ENCODE data around the gene STK32B. TPM values are rescaled to one million over a fixed set of nuclear protein-coding genes. Genes with fewer than 3 reads are reported as not detected.
A peak's percentile ranks its signal among the peaks of the same experiment; 100 is the strongest.
"Not testable (repeated sequence)": the region's sequence is repeated elsewhere in the genome, so short reads cannot be mapped to it uniquely, and the experiment has no call there.

Gene STK32B
- total RNA-seq, 2 donors from 2014 or later = not detected

- H3K4me3 Mint-ChIP-seq = no peak overlapping the region
- H3K27me3 Mint-ChIP-seq = peaks cover 19% of the 10 kb centered on the region
- H3K9me3 Mint-ChIP-seq = no peaks in the 10 kb centered on the region
- no peaks in the 10 kb centered on the region for H3K36me3 Mint-ChIP-seq (ENCODE audit: low read depth)
- no peaks in the 10 kb centered on the region for H3K4me1 Mint-ChIP-seq
- ATAC-seq (replicated peaks) = no peak
- no peak overlapping the region for H3K27ac Mint-ChIP-seq
Measured at GRCh38 chr4:5039800-5040199, 11.5 kb upstream of the STK32B start.

DNA sequence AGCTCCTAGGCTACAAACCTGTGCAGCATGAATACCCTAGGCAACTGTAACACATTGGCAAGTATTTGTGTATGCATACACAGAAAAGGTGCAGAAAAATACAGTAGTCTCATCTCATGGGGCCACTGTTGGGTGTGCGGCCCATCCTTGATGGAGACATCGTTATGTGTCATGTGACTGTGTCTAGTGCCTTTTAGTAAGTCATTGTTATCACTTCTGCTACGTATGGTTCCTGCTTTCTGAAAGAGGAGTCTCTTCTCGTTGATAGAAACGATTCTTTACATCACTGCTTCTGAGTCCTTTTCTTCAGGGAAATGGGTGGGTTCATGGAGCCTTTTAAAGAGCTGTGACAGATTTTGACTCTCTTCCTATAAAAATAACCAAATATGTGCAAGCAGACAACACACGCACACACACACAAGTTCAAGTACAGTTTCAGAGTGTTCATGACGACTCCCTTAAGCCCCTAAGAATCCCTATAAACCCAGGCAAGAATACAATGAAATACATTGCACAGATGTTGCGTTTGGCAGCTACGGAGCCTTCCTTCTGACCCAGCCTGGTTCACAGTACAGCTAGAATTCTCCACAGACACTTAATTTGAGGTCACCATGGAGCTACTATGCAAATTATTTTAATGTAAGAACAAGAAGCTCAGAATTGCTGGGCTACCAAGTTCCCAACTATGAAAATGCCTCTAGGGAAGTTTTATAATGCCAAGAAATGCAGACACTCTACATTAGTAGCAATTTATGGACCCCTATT, 10.2 kb upstream of the STK32B start:
- Mint-ChIP-seq H3K9me3 (no peaks in the 10 kb centered on the region), H3K36me3 (ENCODE audit: low read depth) (no peaks in the 10 kb centered on the region), H3K27ac (no peak overlapping the region), H3K4me1 (no peaks in the 10 kb centered on the region), H3K27me3 (peaks cover 27% of the 10 kb centered on the region), H3K4me3 (no peak overlapping the region)
- no peak for ATAC-seq (replicated peaks)

GRCh38 chr4:5041699-5042098, 9.6 kb upstream of the STK32B start:
- Mint-ChIP-seq H3K4me3 (no peak overlapping the region), H3K9me3 (no peaks in the 10 kb centered on the region), H3K27ac (no peak overlapping the region), H3K4me1 (no peaks in the 10 kb centered on the region), H3K36me3 (ENCODE audit: low read depth) (no peaks in the 10 kb centered on the region), H3K27me3 (peaks cover 32% of the 10 kb centered on the region)
- ATAC-seq (replicated peaks) = no peak

GRCh38 chr4:5043579-5043978, 7.7 kb upstream of the STK32B start:
- H3K36me3 Mint-ChIP-seq (ENCODE audit: low read depth) = no peaks in the 10 kb centered on the region
- no peak overlapping the region for H3K4me3 Mint-ChIP-seq
- no peaks in the 10 kb centered on the region for H3K4me1 Mint-ChIP-seq
- ATAC-seq (replicated peaks) = no peak
- H3K27ac Mint-ChIP-seq = no peak overlapping the region
- H3K9me3 Mint-ChIP-seq = no peaks in the 10 kb centered on the region
- H3K27me3 Mint-ChIP-seq = peaks cover 38% of the 10 kb centered on the region

GRCh38 chr4:5044341-5044740, 6.9 kb upstream of the STK32B start:
- Mint-ChIP-seq H3K36me3 (ENCODE audit: low read depth) (no peaks in the 10 kb centered on the region), H3K27me3 (peaks cover 42% of the 10 kb centered on the region), H3K9me3 (no peaks in the 10 kb centered on the region), H3K4me1 (no peaks in the 10 kb centered on the region), H3K4me3 (no peak overlapping the region), H3K27ac (no peak overlapping the region)
- no peak for ATAC-seq (replicated peaks)

DNA sequence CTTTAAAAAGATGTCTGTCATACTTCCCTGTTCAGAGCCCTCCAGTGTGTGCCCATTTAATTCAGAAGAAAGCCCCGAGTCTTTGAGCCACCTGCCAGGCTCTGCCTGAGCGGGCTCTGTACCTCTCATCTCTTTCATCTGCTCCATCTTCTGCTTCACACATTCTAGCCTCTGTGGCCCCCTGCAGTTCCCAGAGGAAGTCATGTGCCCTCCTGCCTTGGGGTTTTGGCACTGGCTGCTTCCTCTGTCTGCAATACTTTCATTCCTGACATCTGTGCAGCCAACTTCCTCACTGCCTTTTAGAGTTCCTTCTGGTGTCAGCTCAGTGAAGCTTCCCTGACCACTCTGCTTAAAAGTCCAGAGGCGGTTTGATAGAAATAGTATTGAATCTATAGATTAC, 6.2 kb upstream of the STK32B start:
- Mint-ChIP-seq H3K36me3 (ENCODE audit: low read depth) (no peaks in the 10 kb centered on the region), H3K27me3 (peaks cover 40% of the 10 kb centered on the region), H3K27ac (no peak overlapping the region), H3K4me1 (no peaks in the 10 kb centered on the region), H3K4me3 (no peak overlapping the region), H3K9me3 (no peaks in the 10 kb centered on the region)
- ATAC-seq (replicated peaks) = no peak

GRCh38 chr4:5048721-5049120, 2.6 kb upstream of the STK32B start:
- Mint-ChIP-seq H3K27me3 (peaks cover 58% of the 10 kb centered on the region), H3K36me3 (ENCODE audit: low read depth) (no peaks in the 10 kb centered on the region), H3K4me3 (no peak overlapping the region), H3K27ac (no peak overlapping the region), H3K9me3 (no peaks in the 10 kb centered on the region), H3K4me1 (peaks cover 5% of the 10 kb centered on the region)
- no peak for ATAC-seq (replicated peaks)

- Mint-ChIP-seq H3K27ac (no peak overlapping the region), H3K27me3 (peaks cover 56% of the 10 kb centered on the region), H3K36me3 (ENCODE audit: low read depth) (no peaks in the 10 kb centered on the region), H3K4me3 (peak overlapping the region; percentile 69), H3K9me3 (no peaks in the 10 kb centered on the region), H3K4me1 (peaks cover 5% of the 10 kb centered on the region)
- ATAC-seq (replicated peaks) = peak; percentile 40
Measured at GRCh38 chr4:5050520-5051277, 581 bp upstream of the STK32B start.

DNA sequence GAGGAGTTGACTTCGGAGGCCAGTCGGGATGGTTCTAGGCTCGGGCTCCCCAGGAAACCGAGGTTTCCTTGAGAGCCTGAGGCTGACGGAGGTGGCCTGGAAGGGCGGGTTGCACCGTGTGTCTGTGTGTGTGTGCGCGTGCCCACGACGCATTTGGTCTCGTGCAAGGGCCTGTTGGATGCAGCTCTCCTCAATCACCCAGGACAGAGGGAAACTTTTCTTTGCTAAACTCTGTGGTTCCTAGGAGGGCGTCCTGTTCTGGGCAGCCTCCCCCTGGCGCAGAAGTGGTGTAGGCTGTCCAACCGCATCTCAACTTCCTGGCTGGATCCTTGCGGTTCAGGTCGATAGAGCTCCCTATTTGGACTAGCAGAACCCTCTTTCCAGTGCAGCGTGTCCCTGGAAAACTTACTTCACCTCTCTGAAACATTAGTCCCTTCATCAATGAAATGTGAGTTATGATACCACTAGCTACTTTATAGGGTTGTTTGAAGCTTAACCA, 973 bp downstream of the STK32B start:
- peaks cover 45% of the 10 kb centered on the region for H3K27me3 Mint-ChIP-seq
- H3K9me3 Mint-ChIP-seq = no peaks in the 10 kb centered on the region
- ATAC-seq (replicated peaks) = no peak
- H3K27ac Mint-ChIP-seq = no peak overlapping the region
- H3K36me3 Mint-ChIP-seq (ENCODE audit: low read depth) = no peaks in the 10 kb centered on the region
- peaks cover 5% of the 10 kb centered on the region for H3K4me1 Mint-ChIP-seq
- H3K4me3 Mint-ChIP-seq = peak overlapping the region; percentile 10

- H3K9me3 Mint-ChIP-seq = no peaks in the 10 kb centered on the region
- H3K4me1 Mint-ChIP-seq = peaks cover 5% of the 10 kb centered on the region
- H3K4me3 Mint-ChIP-seq = peak overlapping the region; percentile 10
- peaks cover 40% of the 10 kb centered on the region for H3K27me3 Mint-ChIP-seq
- no peak overlapping the region for H3K27ac Mint-ChIP-seq
- no peaks in the 10 kb centered on the region for H3K36me3 Mint-ChIP-seq (ENCODE audit: low read depth)
- no peak for ATAC-seq (replicated peaks)
Measured at GRCh38 chr4:5052726-5053425, 1.6 kb downstream of the STK32B start.

GRCh38 chr4:5054532-5054931, 3.3 kb downstream of the STK32B start:
- no peak for ATAC-seq (replicated peaks)
- Mint-ChIP-seq H3K9me3 (no peaks in the 10 kb centered on the region), H3K36me3 (ENCODE audit: low read depth) (no peaks in the 10 kb centered on the region), H3K27ac (no peak overlapping the region), H3K27me3 (peaks cover 34% of the 10 kb centered on the region), H3K4me1 (peaks cover 5% of the 10 kb centered on the region), H3K4me3 (no peak overlapping the region)

DNA sequence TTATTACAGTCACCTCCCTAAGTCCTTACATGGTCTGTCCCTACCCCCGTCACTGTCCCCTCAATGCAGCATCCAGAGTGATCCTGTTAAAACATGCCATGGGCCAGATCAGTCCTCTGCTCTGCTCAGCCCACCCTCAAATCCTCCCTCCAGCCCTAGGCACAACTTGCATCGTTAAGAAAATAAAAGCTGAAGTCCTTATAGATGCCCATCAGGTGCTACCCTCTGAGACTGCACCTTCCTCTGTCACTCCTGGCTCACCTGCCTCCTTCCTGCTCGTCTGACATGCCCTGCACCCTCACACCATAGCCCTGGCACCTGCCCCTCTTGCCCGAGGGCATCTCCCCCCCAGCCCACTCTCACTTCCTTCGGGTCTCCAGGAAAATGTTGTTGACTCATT, 4.1 kb downstream of the STK32B start:
- H3K4me3 Mint-ChIP-seq = no peak overlapping the region
- H3K36me3 Mint-ChIP-seq (ENCODE audit: low read depth) = no peaks in the 10 kb centered on the region
- ATAC-seq (replicated peaks) = no peak
- peaks cover 5% of the 10 kb centered on the region for H3K4me1 Mint-ChIP-seq
- no peaks in the 10 kb centered on the region for H3K9me3 Mint-ChIP-seq
- no peak overlapping the region for H3K27ac Mint-ChIP-seq
- H3K27me3 Mint-ChIP-seq = peaks cover 30% of the 10 kb centered on the region

- H3K36me3 Mint-ChIP-seq (ENCODE audit: low read depth) = no peaks in the 10 kb centered on the region
- no peak for ATAC-seq (replicated peaks)
- no peak overlapping the region for H3K4me3 Mint-ChIP-seq
- no peaks in the 10 kb centered on the region for H3K9me3 Mint-ChIP-seq
- peaks cover 10% of the 10 kb centered on the region for H3K27me3 Mint-ChIP-seq
- H3K27ac Mint-ChIP-seq = no peak overlapping the region
- H3K4me1 Mint-ChIP-seq = no peaks in the 10 kb centered on the region
Measured at GRCh38 chr4:5066101-5066500, 14.8 kb downstream of the STK32B start.

DNA sequence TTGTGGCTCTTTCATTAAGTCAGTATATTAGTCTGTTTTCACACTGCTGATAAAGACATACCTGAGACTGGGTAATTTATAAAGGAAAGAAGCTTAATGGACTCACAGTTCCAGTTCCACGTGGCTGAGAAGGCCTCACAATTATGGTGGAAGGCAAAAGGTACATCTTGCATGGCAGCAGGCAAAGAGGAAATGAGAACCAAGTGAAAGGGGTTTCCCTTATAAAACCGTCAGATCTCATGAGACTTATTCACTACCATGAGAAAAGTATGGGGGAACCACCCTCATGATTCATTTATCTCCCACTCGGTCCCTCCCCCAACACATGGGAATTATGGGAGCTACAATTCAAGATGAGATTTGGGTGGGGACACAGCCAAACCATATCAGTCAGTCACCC, 15.7 kb downstream of the STK32B start:
- not testable (repeated sequence) for H3K4me1 Mint-ChIP-seq; H3K9me3 Mint-ChIP-seq; H3K27ac Mint-ChIP-seq; ATAC-seq (replicated peaks); H3K4me3 Mint-ChIP-seq; H3K36me3 Mint-ChIP-seq (ENCODE audit: low read depth)
- H3K27me3 Mint-ChIP-seq = peaks cover 10% of the 10 kb centered on the region

Measured in activated T-helper 17 cell treated with anti-CD3 and anti-CD28 coated beads, Interleukin-2, amount 50 U/mL, for 72 hours (primary cell).